ENCODE measurements around the gene ATOX1. TPM values are rescaled to one million over a fixed set of nuclear protein-coding genes. Genes with fewer than 3 reads are reported as not detected.

The ATOX1 gene
- total and polyA plus RNA-seq, 10 of the 15 experiments (the other 5 are each of a cell fraction or from before 2014, with no cell fraction given) = 130 to 642 (median 245) TPM

- TF ChIP-seq ETV6 (conservative IDR thresholded peaks at IDR 0.05 in 1 of 2, IDR thresholded peaks at IDR 0.05 in 1 of 2; ENCODE audit: borderline replicate concordance in 1 of 2, low read depth in 1 of 2) = no peak
- TF ChIP-seq, protein P1, sequence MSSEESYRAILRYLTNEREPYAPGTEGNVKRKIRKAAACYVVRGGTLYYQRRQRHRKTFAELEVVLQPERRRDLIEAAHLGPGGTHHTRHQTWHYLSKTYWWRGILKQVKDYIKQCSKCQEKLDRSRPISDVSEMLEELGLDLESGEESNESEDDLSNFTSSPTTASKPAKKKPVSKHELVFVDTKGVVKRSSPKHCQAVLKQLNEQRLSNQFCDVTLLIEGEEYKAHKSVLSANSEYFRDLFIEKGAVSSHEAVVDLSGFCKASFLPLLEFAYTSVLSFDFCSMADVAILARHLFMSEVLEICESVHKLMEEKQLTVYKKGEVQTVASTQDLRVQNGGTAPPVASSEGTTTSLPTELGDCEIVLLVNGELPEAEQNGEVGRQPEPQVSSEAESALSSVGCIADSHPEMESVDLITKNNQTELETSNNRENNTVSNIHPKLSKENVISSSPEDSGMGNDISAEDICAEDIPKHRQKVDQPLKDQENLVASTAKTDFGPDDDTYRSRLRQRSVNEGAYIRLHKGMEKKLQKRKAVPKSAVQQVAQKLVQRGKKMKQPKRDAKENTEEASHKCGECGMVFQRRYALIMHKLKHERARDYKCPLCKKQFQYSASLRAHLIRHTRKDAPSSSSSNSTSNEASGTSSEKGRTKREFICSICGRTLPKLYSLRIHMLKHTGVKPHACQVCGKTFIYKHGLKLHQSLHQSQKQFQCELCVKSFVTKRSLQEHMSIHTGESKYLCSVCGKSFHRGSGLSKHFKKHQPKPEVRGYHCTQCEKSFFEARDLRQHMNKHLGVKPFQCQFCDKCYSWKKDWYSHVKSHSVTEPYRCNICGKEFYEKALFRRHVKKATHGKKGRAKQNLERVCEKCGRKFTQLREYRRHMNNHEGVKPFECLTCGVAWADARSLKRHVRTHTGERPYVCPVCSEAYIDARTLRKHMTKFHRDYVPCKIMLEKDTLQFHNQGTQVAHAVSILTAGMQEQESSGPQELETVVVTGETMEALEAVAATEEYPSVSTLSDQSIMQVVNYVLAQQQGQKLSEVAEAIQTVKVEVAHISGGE (CRISPR knock-in tag; IDR thresholded peaks at IDR 0.05) = no peak
- TF ChIP-seq, protein P2, sequence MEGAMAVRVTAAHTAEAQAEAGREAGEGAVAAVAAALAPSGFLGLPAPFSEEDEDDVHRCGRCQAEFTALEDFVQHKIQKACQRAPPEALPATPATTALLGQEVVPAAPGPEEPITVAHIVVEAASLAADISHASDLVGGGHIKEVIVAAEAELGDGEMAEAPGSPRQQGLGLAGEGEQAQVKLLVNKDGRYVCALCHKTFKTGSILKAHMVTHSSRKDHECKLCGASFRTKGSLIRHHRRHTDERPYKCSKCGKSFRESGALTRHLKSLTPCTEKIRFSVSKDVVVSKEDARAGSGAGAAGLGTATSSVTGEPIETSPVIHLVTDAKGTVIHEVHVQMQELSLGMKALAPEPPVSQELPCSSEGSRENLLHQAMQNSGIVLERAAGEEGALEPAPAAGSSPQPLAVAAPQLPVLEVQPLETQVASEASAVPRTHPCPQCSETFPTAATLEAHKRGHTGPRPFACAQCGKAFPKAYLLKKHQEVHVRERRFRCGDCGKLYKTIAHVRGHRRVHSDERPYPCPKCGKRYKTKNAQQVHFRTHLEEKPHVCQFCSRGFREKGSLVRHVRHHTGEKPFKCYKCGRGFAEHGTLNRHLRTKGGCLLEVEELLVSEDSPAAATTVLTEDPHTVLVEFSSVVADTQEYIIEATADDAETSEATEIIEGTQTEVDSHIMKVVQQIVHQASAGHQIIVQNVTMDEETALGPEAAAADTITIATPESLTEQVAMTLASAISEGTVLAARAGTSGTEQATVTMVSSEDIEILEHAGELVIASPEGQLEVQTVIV (IDR thresholded peaks at IDR 0.05; ENCODE audit: borderline replicate concordance, partially characterized antibody) = no peak
- no peak for FAIRE-seq
- Histone ChIP-seq H3K36me3 (ENCODE audit: control insufficient read depth in 2 of 2, insufficient read depth in 2 of 2, low read length in 1 of 2) (peaks cover 19 to 67% of the 10 kb centered on the region in 2 experiments), H3K27ac (ENCODE audit: control insufficient read depth, insufficient read depth) (no peak overlapping the region), H3K27me3 (replicated peaks in 1 of 2; ENCODE audit: control insufficient read depth in 2 of 2, insufficient read depth in 2 of 2, low read length in 1 of 2) (no peaks in the 10 kb centered on the region), H3K4me3 (no peak overlapping the region), H3K9ac (ENCODE audit: control insufficient read depth, insufficient read depth, low read length) (no peak overlapping the region), H2AFZ (ENCODE audit: control insufficient read depth, low read depth, low read length) (no peak overlapping the region), H4K20me1 (ENCODE audit: control insufficient read depth, insufficient read depth) (no peaks in the 10 kb centered on the region), H3K9me3 (replicated peaks; ENCODE audit: control insufficient read depth, insufficient read depth, low read length) (no peaks in the 10 kb centered on the region), H3K79me2 (ENCODE audit: control insufficient read depth, insufficient read depth, low read length) (peaks cover 15% of the 10 kb centered on the region), H3K4me1 (ENCODE audit: control insufficient read depth, insufficient read depth, low read length) (no peaks in the 10 kb centered on the region), H3K4me2 (ENCODE audit: control insufficient read depth, insufficient read depth) (no peak overlapping the region)
- in situ Hi-C loops (cut with MboI) (no loop called here), intact Hi-C loops (cut with micrococcal nuclease; ENCODE audit: unreplicated experiment) (no loop called here)
- SMC1A ChIA-PET (ENCODE audit: uncharacterized antibody, unreplicated experiment) = no interaction called here
- RAD21 ChIA-PET (ENCODE audit: unreplicated experiment) = no interaction called here
- CTCF ChIA-PET = no interaction called here
- no peak for ATAC-seq
- POLR2A ChIA-PET = no interaction called here
- no TSS peak for BruUV-seq (replicated peaks)
- WGBS (ENCODE audit: insufficient coverage, insufficient replicate concordance, low lambda C conversion rate, missing lambda C conversion rate) = 100% methylated on average over 1 of the region's 1 CpG
- no peak for DNase-seq (ENCODE audit: low read depth, low spot score)
These were observed 37.0 kb upstream of the ATOX1 start for GRCh38 chr5:151795426-151795825.
